GM18519 (cell line): ENCODE data around the gene KIAA0513.

Experiments
- ATAC-seq: cut with Tn5 transposase; IDR thresholded peaks from one replicate; pipeline ENCODE4 v1.9.1; 2021; ENCODE audit warnings: mild to moderate bottlenecking, moderate library complexity; ENCODE audit not compliant: unreplicated experiment, low FRiP score

The KIAA0513 gene

DNA sequence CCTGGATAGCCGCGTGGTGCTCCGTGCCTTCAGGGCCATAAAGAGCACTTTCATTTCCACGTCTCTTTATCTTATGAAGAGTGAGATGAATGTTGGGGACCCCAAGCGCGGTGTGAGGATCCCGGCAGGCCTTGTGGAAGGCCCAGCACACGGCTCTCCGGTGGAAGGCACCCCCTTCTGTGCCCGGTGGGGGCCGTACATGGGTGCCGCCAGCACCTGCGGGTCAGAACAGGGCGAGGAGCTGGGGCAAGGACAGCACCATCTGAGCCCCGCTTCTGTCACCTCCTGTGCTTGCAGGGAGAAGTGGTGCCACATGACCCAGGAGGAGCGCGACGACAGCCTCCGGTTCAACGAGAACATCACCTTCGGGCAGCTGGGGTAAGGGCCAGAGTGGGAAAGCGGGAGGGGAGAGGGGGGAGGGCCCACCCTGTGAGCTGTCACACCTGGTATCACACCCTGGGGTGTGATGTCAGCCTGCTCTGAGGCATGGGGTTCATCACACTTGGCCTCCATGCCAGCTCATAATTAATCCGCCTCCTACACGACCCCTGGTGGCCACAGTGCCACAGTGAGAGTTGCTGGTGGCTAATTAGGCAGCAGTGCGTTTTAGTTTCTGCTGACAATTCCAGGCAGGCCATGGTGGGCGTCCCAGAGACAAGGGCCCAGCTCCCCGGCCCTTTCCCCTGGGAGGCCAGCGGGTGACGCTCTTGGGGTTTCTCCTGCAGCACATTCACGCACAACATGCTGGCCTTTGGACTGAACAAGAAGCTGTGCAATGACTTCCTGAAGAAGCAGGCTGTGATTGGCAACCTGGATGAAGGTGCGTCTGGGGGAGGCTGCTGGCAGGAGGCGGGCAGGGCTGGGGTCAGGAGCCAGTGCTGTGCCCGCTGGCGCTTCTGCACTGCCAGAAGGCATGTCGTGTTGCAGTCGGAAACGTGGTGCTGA, 59.0 kb downstream of the KIAA0513 start:
- ATAC-seq = no peak

DNA sequence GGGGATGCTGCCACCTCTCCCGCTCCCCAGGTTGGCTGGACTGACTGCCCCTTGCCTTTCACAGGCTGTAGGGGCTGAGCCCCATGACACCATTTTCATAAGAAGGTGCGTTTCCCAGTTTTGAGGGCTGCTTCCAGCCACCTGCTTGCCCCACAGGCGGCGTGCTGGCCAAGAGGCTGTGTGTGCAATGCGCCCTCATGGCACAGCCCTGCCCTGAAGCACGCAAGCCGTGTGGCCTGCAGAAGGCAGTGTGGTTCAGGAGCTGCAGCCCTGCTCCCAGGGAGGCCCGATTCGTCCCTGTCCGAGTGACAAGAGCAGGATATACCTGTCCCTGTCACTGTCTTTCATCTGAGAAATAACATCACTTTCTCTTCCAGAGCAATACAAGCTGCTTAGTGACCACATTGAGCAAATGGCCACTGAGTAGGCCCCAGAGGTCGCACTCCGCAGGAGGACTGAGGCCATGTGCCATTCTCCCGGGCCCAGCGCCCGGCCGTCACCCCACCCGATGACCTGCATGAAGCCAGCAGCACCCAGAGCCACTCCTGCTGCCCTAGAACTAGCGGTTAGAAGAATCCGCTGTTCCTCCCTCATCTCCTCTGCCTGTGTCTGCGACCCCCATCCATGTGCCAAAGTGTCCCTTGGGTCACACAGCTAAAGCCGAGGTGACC, 60.4 kb downstream of the KIAA0513 start:
- ATAC-seq = no peak

DNA sequence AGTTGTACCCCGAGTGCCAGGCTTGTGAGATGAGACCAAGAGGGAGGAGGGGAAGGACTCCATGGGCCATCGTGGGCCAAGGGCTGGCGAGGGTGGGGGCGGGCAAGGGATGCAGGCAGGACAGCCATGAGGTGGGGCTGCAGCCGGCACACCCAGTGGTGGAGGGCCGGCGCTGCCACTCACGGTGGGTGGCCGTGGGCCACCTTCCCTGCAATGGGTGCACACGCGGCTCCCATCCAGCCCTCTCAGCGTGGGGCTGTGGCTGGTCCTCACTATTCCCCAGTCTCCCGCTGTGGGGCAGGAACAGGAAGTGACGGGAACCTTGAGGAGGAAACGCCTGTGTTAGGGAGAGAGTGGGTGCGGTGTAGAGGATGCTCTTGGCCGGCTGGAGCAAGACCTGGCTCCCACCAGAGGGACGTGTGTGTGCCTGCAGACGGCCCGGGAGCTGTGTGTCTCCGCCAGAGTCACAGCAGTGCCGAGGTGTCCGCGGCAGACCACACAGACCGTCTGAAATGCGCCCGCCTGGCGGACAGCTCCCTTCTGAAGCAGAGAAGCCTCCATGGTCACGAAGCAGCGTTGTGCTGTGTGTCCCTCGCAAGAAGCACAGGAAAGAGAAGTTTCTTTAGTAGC, 61.1 kb downstream of the KIAA0513 start:
- no peak for ATAC-seq

DNA sequence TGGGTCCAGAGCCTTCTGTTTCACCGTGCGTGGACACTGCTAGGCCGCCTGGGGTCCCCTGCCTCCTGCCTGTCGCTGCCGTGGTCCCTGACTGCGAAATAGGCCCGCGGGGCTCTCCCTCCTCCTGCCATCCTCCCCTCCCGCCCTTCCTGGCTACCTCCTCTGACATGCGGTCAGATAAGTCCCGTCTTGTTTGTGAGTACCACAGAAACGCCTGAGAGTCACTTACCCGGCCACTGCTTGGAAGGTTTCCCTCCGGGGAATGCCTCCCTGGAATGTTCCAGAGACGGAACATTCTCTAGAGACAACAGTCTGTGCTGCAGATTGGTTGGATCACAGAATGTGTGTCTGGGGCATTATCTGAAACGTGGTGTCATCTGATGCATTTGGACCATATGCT, 61.9 kb downstream of the KIAA0513 start:
- ATAC-seq = no peak

DNA sequence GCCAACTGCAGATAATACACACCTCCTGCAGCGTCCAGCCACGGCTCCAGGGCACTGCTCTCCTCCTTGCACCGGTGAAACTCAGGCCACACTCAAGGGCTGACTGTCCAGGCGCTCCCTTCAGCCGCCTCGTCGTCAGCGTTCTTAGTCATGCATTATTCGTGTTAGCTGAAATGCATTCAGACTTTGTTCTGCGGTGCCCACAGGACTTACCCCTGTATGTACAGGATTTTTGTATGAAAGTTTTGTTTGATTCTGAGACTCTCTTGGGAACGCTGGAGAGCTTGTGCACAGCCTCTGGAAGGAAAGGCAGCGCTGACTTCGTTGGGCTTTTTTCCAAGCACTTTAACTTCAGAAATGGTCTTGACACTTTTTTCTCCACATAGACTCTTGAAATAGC, 62.6 kb downstream of the KIAA0513 start:
- no peak for ATAC-seq

DNA sequence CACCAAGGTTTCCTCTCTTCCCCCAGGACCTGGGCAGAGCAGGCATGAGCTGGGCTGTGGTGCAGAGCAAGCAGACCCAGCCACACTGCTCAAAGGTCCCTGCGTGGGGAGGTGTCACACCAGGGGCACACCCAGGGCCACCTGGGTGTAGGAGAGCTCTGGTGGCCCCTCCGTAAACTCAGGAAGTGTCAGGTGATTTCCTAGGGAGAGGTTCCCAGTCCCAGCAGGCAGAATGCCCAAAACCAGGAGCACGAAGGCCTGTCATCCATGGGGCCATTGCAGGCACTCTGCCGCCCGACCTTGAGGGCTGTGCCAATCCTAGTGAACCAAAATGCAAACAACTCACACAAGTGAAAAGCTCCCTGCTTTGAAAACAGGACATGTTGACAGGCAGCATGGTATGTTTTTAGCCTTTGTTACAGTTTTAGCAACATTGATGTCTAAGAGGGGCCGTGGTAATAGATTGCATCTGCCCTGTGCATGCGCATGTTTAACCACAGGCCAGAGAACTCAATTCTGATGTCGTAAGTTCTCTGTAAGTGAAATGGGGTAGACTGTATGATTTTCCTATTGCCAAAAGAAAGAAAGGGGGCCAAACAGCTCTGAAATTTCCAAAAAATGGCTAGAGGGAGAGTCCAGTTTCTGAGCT, 63.4 kb downstream of the KIAA0513 start:
- ATAC-seq = no peak

DNA sequence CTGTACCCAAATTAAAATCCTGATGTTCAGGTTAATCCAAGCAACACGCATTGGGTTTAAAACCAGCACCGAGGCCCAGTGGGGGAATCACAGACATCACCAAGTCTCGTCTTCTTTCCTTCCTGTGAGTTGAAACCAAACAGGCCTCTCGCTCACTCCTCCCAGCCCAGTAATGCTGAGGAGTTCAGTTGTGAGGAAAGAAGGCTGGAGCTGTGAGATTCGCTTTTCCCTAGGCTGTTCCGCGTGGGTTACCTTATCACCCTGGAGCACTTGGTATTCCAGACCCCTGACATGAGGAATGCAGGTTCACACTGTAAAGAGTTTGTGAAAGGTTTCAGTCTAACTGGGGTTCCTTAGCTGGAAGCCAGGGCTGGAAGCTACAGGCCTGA, 63.9 kb downstream of the KIAA0513 start:
- no peak for ATAC-seq

DNA sequence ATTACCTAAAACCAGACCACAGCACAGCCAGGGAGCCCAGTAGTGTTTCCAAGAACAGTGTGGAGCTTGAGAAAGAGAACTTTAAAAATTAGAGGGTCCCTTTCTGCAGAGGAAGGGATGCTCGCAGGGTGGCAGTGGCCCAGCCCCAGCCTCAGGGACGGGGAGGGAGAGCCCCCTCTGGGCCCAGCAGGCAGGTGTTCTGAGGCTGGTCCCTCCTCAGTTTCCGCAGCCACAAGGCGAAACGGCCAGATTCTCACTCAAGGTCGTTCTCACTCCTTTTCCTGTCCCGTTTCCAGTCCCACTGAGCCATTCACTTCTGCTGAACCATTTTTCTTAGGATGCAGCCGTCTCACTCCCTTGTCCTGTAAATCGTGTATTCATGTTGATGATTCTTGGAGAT, 64.7 kb downstream of the KIAA0513 start:
- ATAC-seq = no peak

DNA sequence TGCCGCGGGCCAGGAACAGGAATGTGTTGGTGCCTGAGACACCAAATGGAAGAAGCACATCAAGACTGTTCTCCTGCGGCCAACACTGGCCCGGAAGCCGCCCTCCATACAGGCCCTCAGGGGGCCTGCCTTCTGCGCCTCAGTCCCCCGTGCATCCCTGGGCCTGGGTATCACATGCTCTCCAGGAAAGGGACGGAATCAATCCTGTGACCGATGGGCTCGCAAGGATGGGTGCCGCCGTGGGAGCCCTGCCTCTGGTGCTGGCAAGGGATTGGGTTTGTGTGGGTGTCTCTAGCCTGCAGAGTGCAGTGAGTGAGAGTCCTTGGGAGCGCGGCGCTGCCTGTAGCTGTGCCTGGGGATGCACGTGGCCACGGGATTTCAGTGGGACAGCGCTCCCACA, 65.3 kb downstream of the KIAA0513 start:
- no peak for ATAC-seq

DNA sequence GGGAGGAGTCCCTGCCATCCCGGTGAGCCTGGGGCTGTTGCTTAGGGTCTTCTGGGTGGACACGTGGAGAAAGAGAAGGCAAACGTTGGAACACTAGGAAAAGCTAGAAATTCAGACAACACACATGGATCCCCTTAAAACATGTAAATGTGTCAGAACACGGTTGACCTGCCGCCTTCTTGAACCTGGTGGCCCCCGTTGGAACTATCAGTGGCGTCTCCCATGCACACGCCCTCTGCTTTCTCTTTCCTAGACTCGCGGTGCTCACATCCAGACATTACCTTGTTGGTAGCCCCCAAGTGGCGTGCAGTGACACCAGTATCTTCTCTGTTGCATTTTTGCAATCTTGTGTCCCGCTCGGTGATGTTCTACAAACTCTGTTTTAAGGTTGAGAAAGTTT, 66.1 kb downstream of the KIAA0513 start:
- ATAC-seq = no peak

DNA sequence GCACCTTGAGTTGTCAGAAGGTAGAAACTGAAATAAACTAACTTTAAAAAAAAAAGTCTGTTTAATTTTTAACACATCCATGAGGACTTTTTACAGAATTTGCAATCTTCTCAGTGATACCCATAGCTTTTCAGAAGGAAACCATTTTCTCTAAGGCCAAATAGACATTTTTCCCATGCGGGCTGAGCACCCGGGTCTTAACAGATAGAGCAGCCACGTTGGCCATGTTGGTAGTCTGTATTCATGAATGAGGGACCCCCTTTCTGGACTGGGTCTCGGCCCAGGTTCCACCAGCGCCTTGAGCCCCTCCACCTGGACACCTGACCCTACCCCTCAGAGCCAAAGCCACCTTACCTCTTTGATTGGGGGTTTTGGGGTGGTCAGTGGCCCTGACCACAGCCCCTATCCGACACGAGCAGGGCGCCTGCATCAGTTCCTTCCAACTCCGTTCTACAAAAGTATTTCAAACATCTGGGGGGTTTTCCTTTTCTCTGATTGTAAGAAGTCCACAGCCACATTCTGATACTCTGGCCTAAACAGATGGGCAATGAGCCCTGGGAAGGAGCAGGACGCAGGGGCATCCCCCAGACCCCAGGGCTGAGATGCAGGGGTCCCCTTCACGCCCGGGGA, 66.7 kb downstream of the KIAA0513 start:
- ATAC-seq = no peak

DNA sequence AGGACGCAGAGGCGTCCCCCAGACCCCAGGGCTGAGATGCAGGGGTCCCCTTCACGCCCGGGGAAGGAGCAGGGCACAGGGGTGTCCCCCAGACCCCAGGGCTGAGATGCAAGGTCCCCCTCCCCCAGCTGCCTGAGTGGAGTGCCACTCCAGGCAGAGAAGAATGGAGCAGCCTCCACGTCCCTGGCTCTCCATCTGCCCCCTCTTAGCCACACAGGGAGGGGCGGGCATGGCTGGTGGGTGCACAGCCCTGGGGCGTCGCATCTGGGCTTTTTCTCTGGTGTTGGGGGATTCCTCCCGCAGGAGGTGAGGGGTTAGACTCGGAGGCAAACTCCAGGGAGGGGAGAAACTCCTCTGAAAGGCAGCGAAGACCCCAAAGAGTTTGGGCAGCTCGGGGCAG, 67.2 kb downstream of the KIAA0513 start:
- no peak for ATAC-seq

DNA sequence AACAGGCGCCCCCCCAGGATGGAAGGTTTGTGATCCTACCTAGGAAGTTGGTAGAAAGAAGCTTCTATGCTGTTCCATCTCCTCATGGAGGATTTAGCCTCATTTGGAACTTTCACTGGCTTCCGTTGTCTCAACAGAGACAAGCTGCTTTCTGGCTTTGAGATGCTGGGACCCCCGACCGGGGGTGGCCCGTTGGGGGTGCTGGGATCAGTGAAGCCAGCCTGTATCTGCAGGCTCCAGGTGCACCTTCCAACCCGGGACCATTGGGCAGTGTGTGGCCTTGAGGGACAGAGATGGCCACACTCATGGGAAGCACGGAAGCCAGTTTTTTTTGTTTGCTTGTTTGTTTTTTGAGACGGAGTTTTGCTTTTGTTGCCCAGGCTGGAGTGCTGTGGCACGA, 69.3 kb downstream of the KIAA0513 start:
- no peak for ATAC-seq

DNA sequence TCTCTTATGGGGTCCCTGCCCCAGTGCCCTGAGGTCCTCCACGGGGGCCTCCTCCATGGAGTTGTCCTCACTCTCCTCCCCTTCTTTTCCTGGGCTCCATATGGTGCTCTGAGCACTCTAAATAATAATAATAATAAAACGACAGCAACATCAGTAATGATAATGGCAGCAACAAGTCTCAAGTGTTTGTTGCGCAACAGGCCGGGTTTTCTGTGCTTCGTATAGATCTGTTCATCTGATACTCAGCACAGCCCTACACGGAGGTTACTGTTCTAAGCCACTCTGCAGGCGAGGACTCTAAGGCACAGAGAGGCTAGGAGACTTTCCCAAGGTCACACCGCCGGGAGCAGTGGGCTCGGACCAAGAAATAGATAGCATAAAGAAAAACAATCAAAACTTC, 71.0 kb downstream of the KIAA0513 start:
- ATAC-seq = no peak

DNA sequence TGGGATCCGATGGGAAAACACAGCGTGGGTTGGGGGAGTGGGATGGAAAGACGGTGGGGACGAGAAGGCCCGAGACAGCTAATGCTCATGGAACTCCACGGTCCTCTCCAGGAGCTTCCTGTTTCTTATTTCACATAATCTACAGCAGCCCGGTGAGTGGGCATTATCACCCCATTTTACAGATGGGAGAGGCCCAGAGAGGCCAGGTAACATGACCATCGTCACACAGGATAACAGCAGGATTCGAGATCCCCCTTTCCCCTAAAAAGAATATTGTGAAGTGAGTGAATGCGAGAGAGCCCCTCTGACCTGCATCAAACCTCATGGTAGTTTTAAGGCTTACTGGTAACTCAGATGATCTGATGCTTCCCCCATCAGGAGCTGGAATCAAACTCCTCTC, 72.7 kb downstream of the KIAA0513 start:
- ATAC-seq = no peak

DNA sequence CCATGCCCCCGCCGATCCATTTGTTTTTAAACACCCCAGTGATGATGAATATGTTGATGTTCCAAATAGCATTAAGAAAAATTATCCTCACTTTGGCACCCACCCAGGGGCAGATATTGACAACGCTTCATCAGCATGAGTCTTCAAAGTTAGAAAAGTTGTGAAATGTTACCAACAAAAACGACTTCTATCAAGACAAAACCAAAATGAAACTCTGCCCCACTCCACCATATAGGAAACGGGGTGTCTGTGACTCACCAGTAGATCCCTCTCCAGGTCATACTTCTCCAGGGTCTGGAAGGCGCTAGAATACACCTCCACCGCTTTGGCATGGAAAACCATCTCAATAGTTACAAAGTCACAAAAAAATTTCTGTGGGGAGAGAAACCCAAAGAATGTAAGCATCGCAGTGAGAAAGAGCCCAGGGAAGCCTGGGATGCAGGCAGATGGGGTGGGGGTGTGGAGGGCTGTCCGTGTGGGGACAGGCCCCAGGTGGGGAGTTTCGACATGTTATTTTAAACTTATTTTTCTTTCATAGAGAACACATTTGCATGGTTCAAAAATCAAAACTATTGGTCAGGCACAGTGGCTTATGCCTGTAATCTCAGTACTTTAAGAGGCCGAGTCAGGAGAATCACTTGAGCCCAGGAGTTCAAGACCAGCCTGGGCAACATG, 74.5 kb downstream of the KIAA0513 start:
- no peak for ATAC-seq

DNA sequence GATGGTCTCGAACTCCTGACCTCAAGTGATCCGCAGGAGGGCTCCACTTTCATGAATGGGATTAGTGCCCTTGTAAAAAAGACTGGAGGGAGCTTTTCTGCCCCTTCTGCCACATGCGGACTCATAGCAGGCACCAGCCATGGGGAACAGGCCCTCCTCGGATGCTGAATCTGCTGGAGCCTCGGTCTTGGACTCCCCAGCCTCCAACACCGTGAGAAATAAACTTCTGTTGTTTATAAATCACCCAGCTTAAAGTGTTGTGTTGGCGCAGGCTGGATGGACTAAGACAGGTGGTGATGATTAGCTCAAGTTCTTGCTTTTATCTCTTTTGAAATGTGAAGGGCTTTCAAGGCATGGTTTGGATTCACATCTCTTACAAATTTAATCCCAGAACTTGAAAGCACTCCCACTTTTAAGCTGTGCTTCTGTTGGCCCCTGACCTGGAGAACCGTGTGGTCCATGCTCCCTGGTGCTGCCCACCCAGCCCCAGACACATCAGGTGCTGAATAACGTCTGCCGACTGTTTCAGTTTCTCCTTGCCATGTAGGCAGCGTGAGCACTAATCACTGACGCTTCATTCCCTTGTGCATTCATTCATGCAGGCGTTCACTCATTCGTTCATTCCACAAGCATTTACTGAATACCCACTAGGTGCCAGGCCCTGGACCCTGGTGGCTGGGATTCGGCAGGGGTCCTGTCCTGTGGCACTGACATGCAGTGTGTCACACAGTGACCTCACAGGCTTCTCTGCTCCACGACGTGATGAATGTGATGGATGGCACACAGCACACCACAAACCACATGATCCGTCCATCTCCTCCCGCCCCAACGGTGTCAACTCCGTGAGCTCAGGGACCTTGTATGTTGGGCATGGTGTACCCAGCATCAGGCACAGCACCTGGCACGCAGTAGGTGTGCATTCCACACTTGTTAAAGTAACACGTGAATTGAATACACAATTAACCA, 75.8 kb downstream of the KIAA0513 start:
- ATAC-seq = no peak

DNA sequence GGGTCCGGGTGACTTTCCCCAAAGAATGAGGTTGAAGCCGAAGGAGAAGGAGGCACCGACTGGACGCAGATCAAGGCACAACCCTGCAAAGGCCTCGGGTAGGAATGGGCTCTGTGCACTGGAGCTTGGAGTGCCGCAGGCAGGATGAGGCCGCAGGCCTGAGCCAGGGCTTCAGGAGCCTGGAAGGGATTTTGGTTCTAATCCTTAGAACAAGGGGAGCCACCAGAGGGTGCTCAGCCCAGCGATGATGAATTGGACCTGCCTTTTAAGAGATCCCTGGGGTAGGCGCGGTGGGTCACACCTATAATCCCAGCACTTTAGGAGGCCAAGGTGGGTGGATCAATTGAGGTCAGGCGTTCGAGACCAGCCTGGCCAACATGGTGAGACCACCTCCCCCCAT, 76.6 kb downstream of the KIAA0513 start:
- no peak for ATAC-seq

DNA sequence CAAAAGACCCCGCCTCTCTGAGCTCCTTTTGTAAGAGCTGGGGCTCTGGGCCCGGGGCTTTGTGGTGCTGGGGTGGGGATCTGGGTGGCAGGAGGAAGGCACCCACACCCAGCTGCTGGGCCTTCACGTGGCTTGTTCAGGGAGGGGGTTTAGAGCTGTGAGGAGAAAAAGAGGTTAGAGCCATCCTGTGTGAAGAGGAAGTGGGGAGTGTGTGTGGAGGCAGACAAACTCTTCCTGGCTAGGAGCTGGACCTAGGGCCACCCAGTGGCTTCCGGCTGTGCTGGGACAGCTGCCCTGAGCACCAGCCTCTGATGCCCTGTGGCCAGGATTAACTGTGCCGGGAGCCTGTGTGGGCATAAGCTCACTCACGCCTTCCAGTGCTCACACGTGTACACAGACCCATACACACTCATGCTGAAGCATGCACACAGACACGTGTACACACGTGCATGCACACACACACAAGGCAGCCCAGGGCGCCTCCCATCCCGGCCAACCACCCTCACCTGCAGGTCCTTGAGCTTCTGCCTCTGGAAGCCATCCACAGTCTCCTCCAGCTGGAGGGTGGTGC, 77.3 kb downstream of the KIAA0513 start:
- no peak for ATAC-seq
